Measurements from ENCODE around the gene CDYL.

CDYL gene

GRCh38 chr6:4751823-4752464 lies 24.3 kb upstream of the CDYL start:
- Histone ChIP-seq H3K9me3 (ENCODE audit: insufficient read depth, low read length) (no peaks in the 10 kb centered on the region), H3K4me3 (ENCODE audit: insufficient read depth, low read length, poor library complexity, severe bottlenecking) (no peak overlapping the region), H3K36me3 (ENCODE audit: low read length) (no peaks in the 10 kb centered on the region), H4K20me1 (ENCODE audit: low read depth, low read length) (no peaks in the 10 kb centered on the region; the same call in 1 of the 2 replicates), H3K79me2 (ENCODE audit: insufficient read depth, low read length) (no peaks in the 10 kb centered on the region), H3F3A (ENCODE audit: insufficient read depth) (no peaks in the 10 kb centered on the region), H3K9me2 (replicated peaks; ENCODE audit: insufficient read depth, low read length) (no peaks in the 10 kb centered on the region), H3K9ac (ENCODE audit: low read length) (no peak overlapping the region), H3K27ac (ENCODE audit: low read depth, low read length) (no peak overlapping the region), H2AFZ (ENCODE audit: low read depth, low read length, severe bottlenecking) (no peak overlapping the region), H3K27me3 (ENCODE audit: low read length) (no peaks in the 10 kb centered on the region), H3K4me2 (ENCODE audit: low read depth, low read length, poor library complexity, severe bottlenecking) (no peak overlapping the region)
- TF ChIP-seq CTCF (IDR thresholded peaks at IDR 0.05; ENCODE audit: insufficient read depth, low read length, poor library complexity, severe bottlenecking): no peak
- TF ChIP-seq EZH2phosphoT487 (conservative IDR thresholded peaks at IDR 0.05; ENCODE audit: low read length): no peak

GRCh38 chr6:4756247-4756646 lies 20.0 kb upstream of the CDYL start:
- H3K4me2 ChIP-seq (ENCODE audit: low read depth, low read length, poor library complexity, severe bottlenecking): no peak overlapping the region
- no peaks in the 10 kb centered on the region for H3K27me3 ChIP-seq (ENCODE audit: low read length)
- H3K9me3 ChIP-seq (ENCODE audit: insufficient read depth, low read length): no peaks in the 10 kb centered on the region
- no peak overlapping the region for H2AFZ ChIP-seq (ENCODE audit: low read depth, low read length, severe bottlenecking)
- H3K79me2 ChIP-seq (ENCODE audit: insufficient read depth, low read length): no peaks in the 10 kb centered on the region
- H4K20me1 ChIP-seq (ENCODE audit: low read depth, low read length): no peaks in the 10 kb centered on the region; the same call in 1 of the 2 replicates
- no peaks in the 10 kb centered on the region for H3K9me2 ChIP-seq (replicated peaks; ENCODE audit: insufficient read depth, low read length)
- H3K4me3 ChIP-seq (ENCODE audit: insufficient read depth, low read length, poor library complexity, severe bottlenecking): no peak overlapping the region
- H3K9ac ChIP-seq (ENCODE audit: low read length): no peak overlapping the region
- H3F3A ChIP-seq (ENCODE audit: insufficient read depth): no peaks in the 10 kb centered on the region
- no peak overlapping the region for H3K27ac ChIP-seq (ENCODE audit: low read depth, low read length)
- no peak for TF ChIP-seq EZH2phosphoT487 (conservative IDR thresholded peaks at IDR 0.05; ENCODE audit: low read length)
- no peak for TF ChIP-seq CTCF (IDR thresholded peaks at IDR 0.05; ENCODE audit: insufficient read depth, low read length, poor library complexity, severe bottlenecking)
- no peaks in the 10 kb centered on the region for H3K36me3 ChIP-seq (ENCODE audit: low read length)

- Histone ChIP-seq H3K4me3 (ENCODE audit: insufficient read depth, low read length, poor library complexity, severe bottlenecking) (no peak overlapping the region), H3K36me3 (ENCODE audit: low read length) (no peaks in the 10 kb centered on the region), H3K9ac (ENCODE audit: low read length) (no peak overlapping the region), H3K4me2 (ENCODE audit: low read depth, low read length, poor library complexity, severe bottlenecking) (no peak overlapping the region), H2AFZ (ENCODE audit: low read depth, low read length, severe bottlenecking) (no peak overlapping the region), H3F3A (ENCODE audit: insufficient read depth) (no peaks in the 10 kb centered on the region), H3K79me2 (ENCODE audit: insufficient read depth, low read length) (no peaks in the 10 kb centered on the region), H3K9me3 (ENCODE audit: insufficient read depth, low read length) (no peaks in the 10 kb centered on the region), H3K9me2 (replicated peaks; ENCODE audit: insufficient read depth, low read length) (no peaks in the 10 kb centered on the region), H4K20me1 (ENCODE audit: low read depth, low read length) (no peaks in the 10 kb centered on the region), H3K27me3 (ENCODE audit: low read length) (no peaks in the 10 kb centered on the region), H3K27ac (ENCODE audit: low read depth, low read length) (no peak overlapping the region)
- no peak for TF ChIP-seq EZH2phosphoT487 (conservative IDR thresholded peaks at IDR 0.05; ENCODE audit: low read length)
- TF ChIP-seq CTCF (IDR thresholded peaks at IDR 0.05; ENCODE audit: insufficient read depth, low read length, poor library complexity, severe bottlenecking): no peak
These were observed 16.2 kb upstream of the CDYL start for GRCh38 chr6:4759997-4760396.

Data from SU-DHL-6 (cell line).